Stomach (tissue), 9 donors: Measurements from ENCODE around the gene POLD2. TPM values are rescaled to one million over a fixed set of nuclear protein-coding genes. Genes with fewer than 3 reads are reported as not detected.
A peak's percentile ranks its signal among the peaks of the same experiment; 100 is the strongest.

Experiments
- DNase-seq, 2 donors: peaks; one replicate each; pipeline versions ENCODE4 v3.0.0 to v3.0.0-alpha.2; 2013 to 2019
- H3K27ac ChIP-seq, 5 donors: fragments of 200-600 bp in 4 of 5; sonication (generic) in 4 of 5; one replicate each; pipeline ENCODE4 v1.5.1; 2013 to 2019; ENCODE audit warnings: mild to moderate bottlenecking in 1 of 5, moderate library complexity in 1 of 5
- H3K27me3 ChIP-seq, 3 donors: fragments of 200-600 bp; sonication (generic); one replicate each; pipeline ENCODE4 v1.5.1; 2017 to 2019; ENCODE audit warnings: mixed run types in 1 of 3
- H3K36me3 ChIP-seq, 4 donors: fragments of 200-600 bp; sonication (generic); 1 replicate in 3 of 4; 2 replicates in 1 of 4; pipeline ENCODE4 v1.5.1; 2016 to 2019
- H3K4me1 ChIP-seq, 4 donors: fragments of 200-600 bp; sonication (generic); one replicate each; pipeline ENCODE4 v1.5.1; 2016 to 2019
- H3K4me3 ChIP-seq, 4 donors: fragments of 200-600 bp; sonication (generic) in 3 of 4; one replicate each; pipeline ENCODE4 v1.5.1; 2016 to 2019; ENCODE audit warnings: mild to moderate bottlenecking in 1 of 4
- H3K9me3 ChIP-seq, 4 donors: fragments of 200-600 bp; sonication (generic); one replicate each; pipeline ENCODE4 v1.5.1; 2016 to 2019
- CTCF ChIP-seq, 7 experiments: fragments of 450-650 bp in 4 of 7; fragments of 200-600 bp in 3 of 7; sonication (generic) in 3 of 7; IDR thresholded peaks; one replicate each; pipeline ENCODE4 v1.5.1; 2016 to 2019; ENCODE audit warnings: antibody characterized with exemption in 7 of 7, control low read depth in 2 of 7, mild to moderate bottlenecking in 1 of 7
- EP300 ChIP-seq: sonication (generic); formaldehyde crosslinking; IDR thresholded peaks from one replicate; pipeline ENCODE4 v1.6.1; 2017; ENCODE audit warnings: antibody characterized with exemption
- POLR2A ChIP-seq, 4 donors: fragments of 450-650 bp; IDR thresholded peaks; one replicate each; pipeline ENCODE4 v1.6.1; 2016; ENCODE audit warnings: antibody characterized with exemption in 4 of 4, control low read depth in 2 of 4, mild to moderate bottlenecking in 1 of 4, moderate library complexity in 1 of 4
- POLR2AphosphoS5 ChIP-seq, 3 donors: sonication (generic); formaldehyde crosslinking; IDR thresholded peaks; one replicate each; pipeline ENCODE4 v1.6.1; 2016; ENCODE audit warnings: antibody characterized with exemption in 3 of 3
- WGBS, 5 donors: extraction: QIAGEN DNeasy Blood & Tissue Kit in 3 of 5; methylation state at CpG; one replicate each; pipeline versions ENCODE4 v1.1.5 to v1.1.7; 2013 to 2018; 5-methylcytosine and 5-hydroxymethylcytosine counted together
- intact Hi-C: fragments of 100-400 bp; cut with DNase I; formaldehyde crosslinking; loops from one replicate; pipeline ENCODE4 v1.15.1; 2023; ENCODE audit warnings: low total_unique reads
- polyA plus RNA-seq, 3 donors: library from polyadenylated mRNA; stranded (reverse); fragments of 200-250 nt; gene quantifications; one replicate each; pipeline ENCODE4 v1.2.3, GENCODE V29; 2013
- total RNA-seq, 5 donors: library from RNA; depleted of rRNA; stranded (reverse); fragments of >200 nt; gene quantifications; one replicate each; pipeline versions ENCODE4 v1.1.0 to v1.2.3, GENCODE V29; 2014 to 2016
- donor health status: healthy with polysubstance abuse.
- donor health status: Bipolar disorder and iron deficiency.
- donor health status: healthy.

The POLD2 gene
- total and polyA plus RNA-seq, 8 donors, result 19.8 to 91.2 (median 62.3) TPM

GRCh38 chr7:44150466-44150832 is 27.1 kb upstream of the POLD2 start:
- intact Hi-C loops, result no loop called here
- H3K36me3 ChIP-seq, result no peaks in the 10 kb centered on the region
- H3K4me1 ChIP-seq, result peaks cover 14 to 19% (median 14%) of the 10 kb centered on the region in 4 donors
- no peaks in the 10 kb centered on the region for H3K9me3 ChIP-seq
- DNase-seq, result peak in 1 of 2 donors; percentile 56
- no peak overlapping the region for H3K27ac ChIP-seq
- 66 to 72% (median 70%) methylated on average over 4 to 5 of the region's 5 CpGs for WGBS, 5 donors
- TF ChIP-seq POLR2A (IDR thresholded peaks at IDR 0.05), result no peak
- no peak for TF ChIP-seq POLR2AphosphoS5 (IDR thresholded peaks at IDR 0.05)
- TF ChIP-seq EP300, result no peak
- TF ChIP-seq CTCF (IDR thresholded peaks at IDR 0.05), result no peak
- H3K27me3 ChIP-seq, result peaks cover 0 to 13% (median 9%) of the 10 kb centered on the region in 3 donors
- H3K4me3 ChIP-seq, result no peak overlapping the region

- intact Hi-C loops, result no loop called here
- WGBS, 5 donors, result 77 to 85% (median 84%) methylated on average over 17 to 18 of the region's 18 CpGs
- DNase-seq, result peak in 1 of 2 donors; percentile 70
- no peak overlapping the region for H3K27ac ChIP-seq
- no peak overlapping the region for H3K4me3 ChIP-seq
- no peak for TF ChIP-seq CTCF (IDR thresholded peaks at IDR 0.05)
- TF ChIP-seq POLR2AphosphoS5 (IDR thresholded peaks at IDR 0.05), result no peak
- no peak for TF ChIP-seq EP300
- TF ChIP-seq POLR2A (IDR thresholded peaks at IDR 0.05), result no peak
- H3K4me1 ChIP-seq, result peaks cover 19 to 23% (median 20%) of the 10 kb centered on the region in 4 donors
- no peaks in the 10 kb centered on the region for H3K9me3 ChIP-seq
- peaks cover 0 to 20% (median 14%) of the 10 kb centered on the region in 3 donors for H3K27me3 ChIP-seq
- no peaks in the 10 kb centered on the region for H3K36me3 ChIP-seq
These were observed 26.5 kb upstream of the POLD2 start for GRCh38 chr7:44149571-44150465.

- Histone ChIP-seq H3K27me3 (peaks cover 0 to 27% (median 14%) of the 10 kb centered on the region in 3 donors), H3K36me3 (no peaks in the 10 kb centered on the region), H3K27ac (no peak overlapping the region), H3K4me3 (no peak overlapping the region), H3K9me3 (no peaks in the 10 kb centered on the region), H3K4me1 (peaks cover 19 to 23% (median 20%) of the 10 kb centered on the region in 4 donors)
- WGBS, 5 donors, result 75 to 88% (median 82%) methylated on average over 9 of the region's 9 CpGs
- DNase-seq, result no peak
- intact Hi-C loops, result no loop called here
- TF ChIP-seq EP300 (no peak), POLR2AphosphoS5 (IDR thresholded peaks at IDR 0.05) (no peak), CTCF (IDR thresholded peaks at IDR 0.05) (no peak), POLR2A (IDR thresholded peaks at IDR 0.05) (no peak)
These were observed 25.7 kb upstream of the POLD2 start for GRCh38 chr7:44148961-44149536.

DNA sequence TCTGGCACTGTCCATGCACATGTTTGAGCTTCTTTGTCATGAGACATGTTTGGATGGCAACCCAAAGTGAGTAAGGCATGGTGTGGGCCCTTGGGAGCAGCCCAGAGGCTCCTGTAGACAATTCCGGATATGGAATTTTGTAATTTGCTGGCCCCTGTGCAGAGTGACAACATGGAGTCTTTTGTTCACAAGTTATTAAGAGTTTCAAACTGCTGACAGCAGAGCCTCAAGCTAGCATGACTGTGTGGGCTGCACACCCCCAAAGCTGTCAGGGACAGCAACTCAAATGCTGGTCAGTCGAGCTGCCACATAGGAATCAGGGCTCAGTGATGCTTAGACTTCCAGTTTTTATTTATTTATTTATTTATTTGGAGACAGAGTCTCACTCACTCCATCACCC is 24.8 kb upstream of the POLD2 start:
- H3K4me1 ChIP-seq, result peaks cover 19 to 23% (median 20%) of the 10 kb centered on the region in 4 donors
- TF ChIP-seq POLR2A (IDR thresholded peaks at IDR 0.05) (no peak), POLR2AphosphoS5 (IDR thresholded peaks at IDR 0.05) (no peak), CTCF (IDR thresholded peaks at IDR 0.05) (no peak), EP300 (no peak)
- H3K9me3 ChIP-seq, result no peaks in the 10 kb centered on the region
- no peak for DNase-seq
- no peak overlapping the region for H3K4me3 ChIP-seq
- H3K27ac ChIP-seq, result no peak overlapping the region
- H3K36me3 ChIP-seq, result no peaks in the 10 kb centered on the region
- peaks cover 0 to 28% (median 14%) of the 10 kb centered on the region in 3 donors for H3K27me3 ChIP-seq
- WGBS, 5 donors, result 69 to 90% (median 78%) methylated on average over 2 of the region's 2 CpGs
- intact Hi-C loops, result no loop called here
